Measurements from ENCODE around the gene FLII. TPM values are rescaled to one million over a fixed set of nuclear protein-coding genes. Genes with fewer than 3 reads are reported as not detected.
"Not testable (repeated sequence)": the region's sequence is repeated elsewhere in the genome, so short reads cannot be mapped to it uniquely, and the experiment has no call there.

Gene FLII
- total and polyA plus RNA-seq, 2 experiments from 2014 or later: 175 to 373 TPM

- not testable (repeated sequence) for H3K4me1 ChIP-seq (ENCODE audit: insufficient read depth); H3F3A ChIP-seq (replicated peaks; ENCODE audit: low read depth); DNase-seq (ENCODE audit: low spot score); H3K9me3 Mint-ChIP-seq; H2AFZ ChIP-seq; H3K27ac Mint-ChIP-seq; H3K27me3 Mint-ChIP-seq (ENCODE audit: insufficient read depth, low read depth, poor library complexity); H3K79me2 ChIP-seq (replicated peaks; ENCODE audit: insufficient read depth); ATAC-seq; H3K27ac ChIP-seq (ENCODE audit: low read depth); H3K27me3 ChIP-seq (ENCODE audit: insufficient read depth); H3K4me3 ChIP-seq; H3K4me2 ChIP-seq; H3K9me2 ChIP-seq (ENCODE audit: insufficient read depth); H3K4me1 Mint-ChIP-seq; H3K4me3 Mint-ChIP-seq
- H4K20me1 ChIP-seq (replicated peaks; ENCODE audit: insufficient read depth): peaks cover 26% of the 10 kb centered on the region
- H3K36me3 Mint-ChIP-seq (ENCODE audit: low read depth): peaks cover 85% of the 10 kb centered on the region
- peaks cover 61% of the 10 kb centered on the region for H3K36me3 ChIP-seq (ENCODE audit: insufficient read depth)
Measured at GRCh38 chr17:18298061-18298460, 39.5 kb upstream of the FLII start.

GRCh38 chr17:18291718-18292540 lies 33.4 kb upstream of the FLII start:
- Mint-ChIP-seq H3K36me3 (ENCODE audit: low read depth) (peaks cover 88% of the 10 kb centered on the region), H3K27ac (no peak overlapping the region), H3K9me3 (no peaks in the 10 kb centered on the region; the same call in 2 of the 3 replicates), H3K27me3 (ENCODE audit: insufficient read depth, low read depth, poor library complexity) (peaks cover 13% of the 10 kb centered on the region), H3K4me3 (no peak overlapping the region), H3K4me1 (no peaks in the 10 kb centered on the region)
- Histone ChIP-seq H3K4me1 (ENCODE audit: insufficient read depth) (no peaks in the 10 kb centered on the region), H2AFZ (no peak overlapping the region), H3K27ac (ENCODE audit: low read depth) (no peak overlapping the region), H3K4me3 (no peak overlapping the region), H4K20me1 (replicated peaks; ENCODE audit: insufficient read depth) (peaks cover 13% of the 10 kb centered on the region; the same call in 1 of the 2 replicates), H3K79me2 (replicated peaks; ENCODE audit: insufficient read depth) (no peaks in the 10 kb centered on the region), H3K36me3 (ENCODE audit: insufficient read depth) (peaks cover 55% of the 10 kb centered on the region), H3F3A (replicated peaks; ENCODE audit: low read depth) (0 out of 2 replicates have a peak, but pooled peaks cover 4% of the 10 kb centered on the region), H3K9me2 (ENCODE audit: insufficient read depth) (no peaks in the 10 kb centered on the region), H3K27me3 (ENCODE audit: insufficient read depth) (no peaks in the 10 kb centered on the region), H3K4me2 (no peak overlapping the region)
- DNase-seq (ENCODE audit: low spot score) (no peak), ATAC-seq (no peak)
- TF ChIP-seq NANOG (IDR thresholded peaks at IDR 0.05; ENCODE audit: borderline replicate concordance) (no peak), EZH2 (IDR thresholded peaks at IDR 0.05; ENCODE audit: low read depth, unreplicated experiment) (no peak), POLR2AphosphoS5 (IDR thresholded peaks at IDR 0.05; ENCODE audit: low read depth) (no peak), CREB1 (CRISPR knock-in tag; IDR thresholded peaks at IDR 0.05; ENCODE audit: low read depth) (no peak), REST (IDR thresholded peaks at IDR 0.05; ENCODE audit: unreplicated experiment) (no peak), ZNF462 (CRISPR knock-in tag; IDR thresholded peaks at IDR 0.05) (no peak), EZH2phosphoT487 (IDR thresholded peaks at IDR 0.05; ENCODE audit: unreplicated experiment) (no peak), STAT1 (IDR thresholded peaks at IDR 0.05; ENCODE audit: unreplicated experiment) (no peak), ETS1 (IDR thresholded peaks at IDR 0.05) (no peak)
